Ishikawa (cell line): ENCODE results near the gene CEP112.

ENCODE experiments used
- CEBPB ChIP-seq: IDR thresholded peaks from 2 replicates; pipeline ENCODE4 v1.6.1; 2012
- CREB1 ChIP-seq: IDR thresholded peaks from 2 replicates; pipeline ENCODE4 v1.6.1; 2012; ENCODE audit warnings: low read depth
- EP300 ChIP-seq: IDR thresholded peaks from 2 replicates; pipeline ENCODE4 v1.6.1; 2012; ENCODE audit warnings: borderline replicate concordance
- FOXM1 ChIP-seq: IDR thresholded peaks from 2 replicates; pipeline ENCODE4 v1.6.1; 2012; ENCODE audit warnings: low read depth, borderline replicate concordance
- MAX ChIP-seq: IDR thresholded peaks from 2 replicates; pipeline ENCODE4 v1.6.1; 2012
- TF ChIP-seq, protein P1 (sequence below): IDR thresholded peaks from 2 replicates; pipeline ENCODE4 v1.6.1; 2012; ENCODE audit warnings: low read depth, mild to moderate bottlenecking

DNA sequence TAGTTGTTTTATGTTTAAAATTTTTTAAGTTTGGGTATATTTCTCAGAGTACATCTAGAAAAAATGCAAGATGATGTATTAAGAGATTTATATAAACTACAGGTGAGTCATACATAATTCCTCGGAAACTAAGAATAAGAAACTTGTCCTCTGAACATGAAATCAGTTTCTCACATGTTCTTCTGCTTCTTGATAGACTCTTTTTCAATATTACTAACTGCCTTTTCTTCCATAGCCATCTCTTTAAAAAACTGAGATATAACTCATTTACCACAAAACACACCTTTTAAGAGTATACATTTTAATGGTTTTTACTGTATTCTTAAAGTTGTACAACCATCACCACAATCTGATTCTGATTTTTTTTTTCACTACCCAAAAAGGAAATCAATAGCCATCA, 392.1 kb downstream of the CEP112 start:
- TF ChIP-seq CREB1 (no peak), MAX (no peak), FOXM1 (no peak), EP300 (no peak), CEBPB (no peak)
- TF ChIP-seq, protein P1, sequence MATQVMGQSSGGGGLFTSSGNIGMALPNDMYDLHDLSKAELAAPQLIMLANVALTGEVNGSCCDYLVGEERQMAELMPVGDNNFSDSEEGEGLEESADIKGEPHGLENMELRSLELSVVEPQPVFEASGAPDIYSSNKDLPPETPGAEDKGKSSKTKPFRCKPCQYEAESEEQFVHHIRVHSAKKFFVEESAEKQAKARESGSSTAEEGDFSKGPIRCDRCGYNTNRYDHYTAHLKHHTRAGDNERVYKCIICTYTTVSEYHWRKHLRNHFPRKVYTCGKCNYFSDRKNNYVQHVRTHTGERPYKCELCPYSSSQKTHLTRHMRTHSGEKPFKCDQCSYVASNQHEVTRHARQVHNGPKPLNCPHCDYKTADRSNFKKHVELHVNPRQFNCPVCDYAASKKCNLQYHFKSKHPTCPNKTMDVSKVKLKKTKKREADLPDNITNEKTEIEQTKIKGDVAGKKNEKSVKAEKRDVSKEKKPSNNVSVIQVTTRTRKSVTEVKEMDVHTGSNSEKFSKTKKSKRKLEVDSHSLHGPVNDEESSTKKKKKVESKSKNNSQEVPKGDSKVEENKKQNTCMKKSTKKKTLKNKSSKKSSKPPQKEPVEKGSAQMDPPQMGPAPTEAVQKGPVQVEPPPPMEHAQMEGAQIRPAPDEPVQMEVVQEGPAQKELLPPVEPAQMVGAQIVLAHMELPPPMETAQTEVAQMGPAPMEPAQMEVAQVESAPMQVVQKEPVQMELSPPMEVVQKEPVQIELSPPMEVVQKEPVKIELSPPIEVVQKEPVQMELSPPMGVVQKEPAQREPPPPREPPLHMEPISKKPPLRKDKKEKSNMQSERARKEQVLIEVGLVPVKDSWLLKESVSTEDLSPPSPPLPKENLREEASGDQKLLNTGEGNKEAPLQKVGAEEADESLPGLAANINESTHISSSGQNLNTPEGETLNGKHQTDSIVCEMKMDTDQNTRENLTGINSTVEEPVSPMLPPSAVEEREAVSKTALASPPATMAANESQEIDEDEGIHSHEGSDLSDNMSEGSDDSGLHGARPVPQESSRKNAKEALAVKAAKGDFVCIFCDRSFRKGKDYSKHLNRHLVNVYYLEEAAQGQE: no peak
